Right hindlimb (tissue), 1 donor: Measurements from ENCODE around the gene ANKRD37.
A peak's percentile ranks its signal among the peaks of the same experiment; 100 is the strongest.

Source experiments
- DNase-seq: peaks from one replicate; pipeline ENCODE4 v3.0.0-alpha.2; 2018

The ANKRD37 gene

GRCh38 chr4:185424905-185425646 lies 28.4 kb downstream of the ANKRD37 start:
- DNase-seq: no peak

- peak; percentile 92 for DNase-seq
Observed at GRCh38 chr4:185425647-185426352, 29.2 kb downstream of the ANKRD37 start, which contains the start of gene UFSP2. Gene UFSP2, minus strand, starts transcription at chr4:185425964. Its CDS starts 96 bp downstream, at chr4:185425868.

- no peak for DNase-seq
Observed at GRCh38 chr4:185426960-185427688, 30.5 kb downstream of the ANKRD37 start.

- DNase-seq: no peak
Observed at GRCh38 chr4:185429660-185430059, 33.0 kb downstream of the ANKRD37 start.

- DNase-seq: no peak
Observed at GRCh38 chr4:185435466-185435865, 38.8 kb downstream of the ANKRD37 start.

GRCh38 chr4:185437809-185438208 lies 41.2 kb downstream of the ANKRD37 start:
- DNase-seq: no peak

- DNase-seq: no peak
Observed at GRCh38 chr4:185441479-185441878, 44.8 kb downstream of the ANKRD37 start.

- no peak for DNase-seq
Observed at GRCh38 chr4:185445209-185445608, 48.6 kb downstream of the ANKRD37 start.
